Subcutaneous abdominal adipose tissue (tissue), 5 donors: Measurements from ENCODE around the gene ANKRD52.

Experiments
- H3K27ac ChIP-seq: one replicate; pipeline ENCODE4 v1.7.0; 2013; ENCODE audit warnings: low read depth, mild to moderate bottlenecking, inconsistent platforms, low read length, moderate library complexity
- H3K27me3 ChIP-seq, 5 donors: one replicate each; pipeline ENCODE4 v1.7.0; 2013; ENCODE audit warnings: low read length in 5 of 5, inconsistent platforms in 1 of 5; ENCODE audit not compliant: control insufficient read depth in 5 of 5, insufficient read depth in 4 of 5
- H3K36me3 ChIP-seq, 5 donors: one replicate each; pipeline ENCODE4 v1.7.0; 2013; ENCODE audit warnings: low read length in 5 of 5; ENCODE audit not compliant: control insufficient read depth in 5 of 5, insufficient read depth in 5 of 5
- H3K4me1 ChIP-seq, 5 donors: one replicate each; pipeline ENCODE4 v1.7.0; 2013; ENCODE audit warnings: low read length in 5 of 5, mild to moderate bottlenecking in 3 of 5, moderate library complexity in 1 of 5; ENCODE audit not compliant: control insufficient read depth in 5 of 5, insufficient read depth in 5 of 5
- H3K4me3 ChIP-seq, 5 donors: one replicate each; pipeline ENCODE4 v1.7.0; 2013; ENCODE audit warnings: low read length in 5 of 5, low read depth in 1 of 5
- H3K9ac ChIP-seq, 5 donors: one replicate each; pipeline ENCODE4 v1.7.0; 2013; ENCODE audit warnings: low read length in 5 of 5, mild to moderate bottlenecking in 4 of 5, moderate library complexity in 3 of 5
- H3K9me3 ChIP-seq, 5 donors: one replicate each; pipeline ENCODE4 v1.7.0; 2013; ENCODE audit warnings: low read length in 5 of 5; ENCODE audit not compliant: control insufficient read depth in 5 of 5
- donor health status: healthy.
- donor health status: healthy.
- donor health status: healthy.
- donor health status: healthy.
- donor health status: healthy.

Gene ANKRD52

DNA sequence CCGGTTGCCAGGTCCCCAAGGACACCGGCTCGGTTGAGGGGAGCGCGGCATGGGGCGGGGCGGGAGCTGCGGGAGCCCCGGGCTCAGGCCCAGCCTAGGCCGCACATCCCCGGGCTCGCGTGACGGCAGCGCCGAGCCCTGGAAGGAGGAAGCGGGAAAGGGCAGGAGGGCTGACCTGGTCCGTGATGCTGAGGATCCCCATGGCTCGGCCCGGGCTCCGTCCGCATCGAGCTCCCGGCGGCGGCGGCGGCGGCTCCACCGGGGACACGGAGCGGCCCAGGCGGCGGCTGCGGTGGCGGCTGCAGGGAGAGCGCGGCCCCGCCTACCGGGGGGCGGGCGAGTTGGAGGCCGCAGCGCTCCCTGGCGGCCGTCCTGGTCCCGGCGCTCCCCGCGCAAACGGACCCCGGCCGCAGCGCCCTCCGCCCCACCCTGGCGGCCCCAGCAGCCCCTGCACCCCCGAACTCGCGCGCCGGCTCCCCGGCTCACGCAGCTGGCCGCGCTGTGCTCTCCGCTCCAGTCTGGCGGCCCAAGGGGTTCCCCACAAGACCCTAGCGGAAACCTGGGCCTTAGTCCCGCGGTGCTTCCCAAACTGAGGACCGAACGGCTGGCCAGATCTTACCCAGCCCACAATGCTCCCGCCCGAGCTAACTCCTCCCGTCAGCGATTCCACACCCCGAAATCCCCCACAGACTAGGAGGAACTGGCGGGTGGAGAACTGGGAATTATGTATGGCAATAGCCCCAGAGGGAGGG is at the start of gene ANKRD52:
Gene ANKRD52, minus strand, starts transcription at position 317 of the 752 bp plus-strand sequence. Its CDS starts 115 bp downstream, at position 202.
- Histone ChIP-seq H3K9ac (peak within 1 kb of the TSS; percentile 78 to 94 (median 82)), H3K27me3 (no peaks in the 10 kb centered on the region), H3K27ac (peak within 1 kb of the TSS; percentile 86)

GRCh38 chr12:56307221-56307965 is 49.2 kb upstream of the ANKRD52 start:
- H3K4me1 ChIP-seq, result no peaks in the 10 kb centered on the region
- H3K9me3 ChIP-seq, result no peaks in the 10 kb centered on the region
- H3K36me3 ChIP-seq, result peaks cover 11 to 57% (median 26%) of the 10 kb centered on the region in 5 donors
- no peak overlapping the region for H3K4me3 ChIP-seq
- no peak overlapping the region for H3K27ac ChIP-seq
- H3K9ac ChIP-seq, result no peak overlapping the region
- H3K27me3 ChIP-seq, result no peaks in the 10 kb centered on the region

More for the DNA sequence above, at the start of gene ANKRD52:
- H3K9me3 ChIP-seq, result no peaks in the 10 kb centered on the region
- H3K4me3 ChIP-seq, result peak within 1 kb of the TSS; percentile 80 to 88 (median 82)
- H3K4me1 ChIP-seq, result peaks cover 5 to 27% (median 25%) of the 10 kb centered on the region in 5 donors
- H3K36me3 ChIP-seq, result peaks cover 0 to 35% (median 30%) of the 10 kb centered on the region in 5 donors

DNA sequence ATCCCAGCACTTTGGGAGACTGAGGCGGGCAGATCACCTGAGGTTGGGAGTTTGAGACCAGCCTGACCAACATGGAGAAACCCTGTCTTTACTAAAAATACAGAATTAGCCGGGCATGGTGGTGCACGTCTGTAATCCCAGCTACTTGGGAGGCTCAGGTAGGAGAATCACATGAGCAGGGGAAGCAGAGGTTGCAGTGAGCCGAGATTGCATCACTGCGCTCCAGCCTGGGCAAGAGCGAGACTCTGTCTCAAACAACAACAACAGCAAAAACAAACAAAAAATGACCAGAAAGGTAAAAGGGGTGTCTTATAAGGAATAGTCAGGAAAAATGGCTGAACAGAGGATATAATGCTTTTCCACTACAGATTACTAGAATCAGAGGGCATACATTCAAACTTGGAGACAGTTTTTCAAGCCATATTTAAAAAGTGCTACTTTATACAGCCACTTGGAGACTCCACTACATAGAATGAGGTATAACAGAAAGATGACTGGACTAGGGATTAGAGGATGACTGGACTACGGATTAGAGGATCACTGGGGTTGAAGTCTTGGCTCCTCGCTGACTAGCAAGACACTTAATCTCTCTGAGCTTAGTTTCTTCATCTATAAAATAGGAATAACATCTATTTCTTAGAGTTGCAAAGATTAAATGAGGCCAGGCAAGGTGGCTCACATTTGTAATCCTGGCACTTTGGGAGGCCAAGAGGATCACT is 46.8 kb upstream of the ANKRD52 start:
- H3K9ac ChIP-seq, result no peak overlapping the region
- no peak overlapping the region for H3K27ac ChIP-seq
- no peaks in the 10 kb centered on the region for H3K9me3 ChIP-seq
- no peaks in the 10 kb centered on the region for H3K27me3 ChIP-seq
- peaks cover 4 to 44% (median 18%) of the 10 kb centered on the region in 5 donors for H3K36me3 ChIP-seq
- H3K4me3 ChIP-seq, result no peak overlapping the region
- H3K4me1 ChIP-seq, result peaks cover 8 to 20% (median 16%) of the 10 kb centered on the region in 5 donors

- no peaks in the 10 kb centered on the region for H3K9me3 ChIP-seq
- H3K9ac ChIP-seq, result no peak overlapping the region
- H3K4me3 ChIP-seq, result no peak overlapping the region
Measured at GRCh38 chr12:56304276-56304675, 46.1 kb upstream of the ANKRD52 start.

GRCh38 chr12:56300644-56301464 is 42.7 kb upstream of the ANKRD52 start:
- Histone ChIP-seq H3K9me3 (no peaks in the 10 kb centered on the region), H3K27me3 (no peaks in the 10 kb centered on the region), H3K36me3 (peaks cover 0 to 13% (median 6%) of the 10 kb centered on the region in 5 donors), H3K9ac (peak overlapping the region; percentile 59 to 95 (median 74)), H3K27ac (peak overlapping the region; percentile 98), H3K4me1 (peaks cover 17 to 56% (median 55%) of the 10 kb centered on the region in 5 donors), H3K4me3 (peak overlapping the region; percentile 72 to 96 (median 92))

More at GRCh38 chr12:56304276-56304675, 46.1 kb upstream of the ANKRD52 start:
- Histone ChIP-seq H3K27me3 (no peaks in the 10 kb centered on the region), H3K36me3 (peaks cover 0 to 37% (median 14%) of the 10 kb centered on the region in 5 donors), H3K4me1 (peaks cover 11 to 23% (median 22%) of the 10 kb centered on the region in 5 donors), H3K27ac (no peak overlapping the region)

DNA sequence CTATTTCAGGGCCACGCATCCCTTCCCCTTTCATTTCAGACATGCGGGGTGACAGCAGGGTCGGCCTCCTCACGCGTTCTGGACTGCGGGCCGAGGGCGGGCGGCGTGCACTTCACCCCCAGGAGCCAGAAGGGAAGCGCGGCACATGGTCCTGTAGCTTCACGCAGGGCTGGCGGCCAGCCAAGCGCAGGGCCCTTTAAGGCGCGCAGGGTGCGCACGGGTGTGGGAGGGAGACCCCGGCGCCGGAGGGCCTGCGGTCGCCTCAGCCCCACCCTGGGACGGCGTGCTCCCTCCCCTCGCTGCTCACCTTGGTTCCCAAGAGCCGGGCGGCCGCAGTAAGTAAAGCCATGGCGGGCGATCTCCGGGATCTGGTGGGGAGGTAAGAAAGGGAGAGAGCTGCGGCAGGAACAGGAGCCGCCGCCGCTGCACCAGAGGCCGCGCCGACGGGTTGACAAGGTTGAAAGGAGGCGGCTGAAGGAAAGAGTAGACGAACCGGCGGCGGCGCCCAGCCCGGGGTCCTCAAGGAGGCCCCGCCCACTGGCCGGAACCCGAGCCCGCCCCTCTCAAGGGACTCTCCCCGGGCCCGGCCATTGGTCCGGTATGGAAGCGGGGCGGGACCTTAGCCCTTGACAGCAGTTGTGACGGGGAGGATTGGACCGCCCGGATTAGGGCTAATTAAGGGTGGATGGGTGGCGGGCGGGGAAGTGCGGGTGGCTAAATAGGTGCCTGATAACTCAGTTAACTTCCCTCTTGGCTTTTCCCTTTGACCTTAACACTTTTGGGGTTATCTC is 41.9 kb upstream of the ANKRD52 start, which contains the start of gene CS:
Gene CS, minus strand, starts transcription at position 478 of the 791 bp plus-strand sequence. Its CDS starts 129 bp downstream, at position 349.
- Histone ChIP-seq H3K27me3 (no peaks in the 10 kb centered on the region), H3K9ac (peak within 1 kb of the TSS; percentile 81 to 95 (median 93)), H3K36me3 (peaks cover 0 to 8% (median 5%) of the 10 kb centered on the region in 5 donors), H3K4me3 (peak within 1 kb of the TSS; percentile 72 to 96 (median 93)), H3K4me1 (peaks cover 17 to 60% (median 55%) of the 10 kb centered on the region in 5 donors), H3K9me3 (no peaks in the 10 kb centered on the region), H3K27ac (peak within 1 kb of the TSS; percentile 98)

GRCh38 chr12:56299308-56299852 is 41.2 kb upstream of the ANKRD52 start:
- Histone ChIP-seq H3K27me3 (no peaks in the 10 kb centered on the region), H3K4me3 (peak overlapping the region; percentile 72 to 96 (median 93)), H3K9me3 (no peaks in the 10 kb centered on the region), H3K9ac (peak overlapping the region; percentile 81 to 95 (median 93)), H3K4me1 (peaks cover 17 to 67% (median 62%) of the 10 kb centered on the region in 5 donors), H3K27ac (peak overlapping the region; percentile 98), H3K36me3 (peaks cover 0 to 6% (median 2%) of the 10 kb centered on the region in 5 donors)

- peaks cover 17 to 73% (median 67%) of the 10 kb centered on the region in 5 donors for H3K4me1 ChIP-seq
- peaks cover 0 to 2% (median 0%) of the 10 kb centered on the region in 5 donors for H3K36me3 ChIP-seq
- H3K27me3 ChIP-seq, result no peaks in the 10 kb centered on the region
- H3K27ac ChIP-seq, result peak overlapping the region; percentile 98
- H3K9ac ChIP-seq, result peak overlapping the region; percentile 81 to 95 (median 93)
- peak overlapping the region; percentile 72 to 96 (median 93) for H3K4me3 ChIP-seq
- no peaks in the 10 kb centered on the region for H3K9me3 ChIP-seq
Measured at GRCh38 chr12:56298828-56299227, 40.6 kb upstream of the ANKRD52 start.
